Cerebellar nuclear complex (tissue), 1 donor: Measurements from ENCODE around the gene TP63.

Experiments
- DNase-seq, 2 experiments: peaks; one replicate each; lab custom pipeline; 2025; lab: John Stamatoyannopoulos, UW

TP63 gene

GRCh38 chr3:189863031-189863430 lies 231.8 kb downstream of the TP63 start:
- DNase-seq, result no peak

GRCh38 chr3:189868061-189868460 lies 236.9 kb downstream of the TP63 start:
- DNase-seq, result no peak

- DNase-seq, result no peak
Measured at GRCh38 chr3:189869165-189869564, 238.0 kb downstream of the TP63 start.

- DNase-seq, result no peak
Measured at GRCh38 chr3:189871418-189871817, 240.2 kb downstream of the TP63 start.

GRCh38 chr3:189883113-189883753 lies 252.0 kb downstream of the TP63 start:
- no peak for DNase-seq

- DNase-seq, result no peak
Measured at GRCh38 chr3:189890496-189890895, 259.3 kb downstream of the TP63 start.

GRCh38 chr3:189896533-189896932 lies 265.3 kb downstream of the TP63 start:
- no peak for DNase-seq

- DNase-seq, result no peak
Measured at GRCh38 chr3:189897406-189897805, 266.2 kb downstream of the TP63 start.

GRCh38 chr3:189898559-189899153 lies 267.5 kb downstream of the TP63 start:
- DNase-seq, result no peak

- no peak for DNase-seq
Measured at GRCh38 chr3:189899186-189899585, 268.0 kb downstream of the TP63 start.

GRCh38 chr3:189900578-189900977 lies 269.4 kb downstream of the TP63 start:
- DNase-seq, result no peak

- DNase-seq, result no peak
Measured at GRCh38 chr3:189901481-189901880, 270.3 kb downstream of the TP63 start.

GRCh38 chr3:189902230-189903186 lies 271.3 kb downstream of the TP63 start:
- no peak for DNase-seq

- no peak for DNase-seq
Measured at GRCh38 chr3:189903562-189904250, 272.5 kb downstream of the TP63 start.

GRCh38 chr3:189907803-189908202 lies 276.6 kb downstream of the TP63 start:
- no peak for DNase-seq

- DNase-seq, result no peak
Measured at GRCh38 chr3:189908646-189909045, 277.5 kb downstream of the TP63 start.

GRCh38 chr3:189909139-189909538 lies 277.9 kb downstream of the TP63 start:
- DNase-seq, result no peak

GRCh38 chr3:189909573-189909972 lies 278.4 kb downstream of the TP63 start:
- no peak for DNase-seq

- DNase-seq, result no peak
Measured at GRCh38 chr3:189911001-189911400, 279.8 kb downstream of the TP63 start.

GRCh38 chr3:189914799-189915198 lies 283.6 kb downstream of the TP63 start:
- no peak for DNase-seq

- no peak for DNase-seq
Measured at GRCh38 chr3:189921770-189922169, 290.6 kb downstream of the TP63 start.
